Glomerular visceral epithelial cell (primary cell): ENCODE results near the gene REST.

Source experiments
- DNase-seq: peaks from one replicate; pipeline ENCODE4 v3.0.0-alpha.2; 2016; ENCODE audit errors: extremely low spot score

REST gene

DNA sequence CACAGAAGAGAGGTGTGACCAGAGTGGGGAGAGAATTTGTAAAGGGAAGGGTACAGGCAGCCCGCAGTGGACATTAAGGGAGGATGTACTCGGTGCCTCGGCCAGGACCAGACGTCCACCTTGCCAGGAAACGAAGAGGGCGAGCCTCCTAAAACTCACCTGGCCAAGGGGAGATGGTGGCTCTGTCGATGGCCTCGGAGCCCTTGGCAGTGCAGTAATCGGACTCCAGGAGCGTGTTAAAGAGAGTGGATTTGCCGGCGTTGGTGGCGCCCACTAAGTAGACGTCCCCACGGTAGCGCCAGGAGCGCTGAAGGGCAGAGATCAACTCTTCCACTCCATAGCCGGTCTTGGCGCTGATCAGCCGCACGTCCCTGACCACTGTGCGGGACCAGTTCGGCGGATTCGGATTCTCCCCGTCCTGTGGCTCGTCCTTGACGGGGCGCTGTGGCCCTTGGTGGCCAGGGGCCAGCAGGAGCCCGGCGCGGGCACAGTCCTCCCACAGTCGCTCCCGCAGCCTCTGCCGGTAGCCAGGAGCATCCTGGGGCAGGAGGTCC, 68.7 kb downstream of the REST start:
- DNase-seq, result peak; percentile 13

DNA sequence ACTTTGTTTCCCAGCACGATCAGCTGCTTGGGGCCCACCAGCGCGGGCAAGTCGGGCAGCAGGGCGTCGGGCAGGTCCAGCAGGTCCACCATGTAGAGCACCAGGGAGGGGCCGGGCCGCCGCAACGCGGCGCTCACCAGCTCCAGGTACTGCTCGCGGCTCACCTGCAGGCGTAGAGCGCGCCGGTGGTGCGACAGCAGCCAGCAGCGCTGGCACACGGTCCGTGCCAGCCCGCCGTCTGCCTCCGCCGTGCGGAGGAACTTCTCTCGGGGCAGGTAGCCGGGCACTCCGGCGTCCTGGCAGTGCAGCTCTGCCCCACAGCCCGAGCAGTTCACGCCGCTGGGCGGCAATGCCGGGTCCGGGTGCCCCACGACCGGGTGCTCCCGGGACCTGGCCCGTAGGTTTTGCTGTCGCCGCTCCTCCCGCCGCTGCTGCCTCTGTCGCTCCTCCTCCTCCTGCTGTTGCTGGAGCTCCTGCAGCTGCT, 69.2 kb downstream of the REST start:
- DNase-seq, result no peak

DNA sequence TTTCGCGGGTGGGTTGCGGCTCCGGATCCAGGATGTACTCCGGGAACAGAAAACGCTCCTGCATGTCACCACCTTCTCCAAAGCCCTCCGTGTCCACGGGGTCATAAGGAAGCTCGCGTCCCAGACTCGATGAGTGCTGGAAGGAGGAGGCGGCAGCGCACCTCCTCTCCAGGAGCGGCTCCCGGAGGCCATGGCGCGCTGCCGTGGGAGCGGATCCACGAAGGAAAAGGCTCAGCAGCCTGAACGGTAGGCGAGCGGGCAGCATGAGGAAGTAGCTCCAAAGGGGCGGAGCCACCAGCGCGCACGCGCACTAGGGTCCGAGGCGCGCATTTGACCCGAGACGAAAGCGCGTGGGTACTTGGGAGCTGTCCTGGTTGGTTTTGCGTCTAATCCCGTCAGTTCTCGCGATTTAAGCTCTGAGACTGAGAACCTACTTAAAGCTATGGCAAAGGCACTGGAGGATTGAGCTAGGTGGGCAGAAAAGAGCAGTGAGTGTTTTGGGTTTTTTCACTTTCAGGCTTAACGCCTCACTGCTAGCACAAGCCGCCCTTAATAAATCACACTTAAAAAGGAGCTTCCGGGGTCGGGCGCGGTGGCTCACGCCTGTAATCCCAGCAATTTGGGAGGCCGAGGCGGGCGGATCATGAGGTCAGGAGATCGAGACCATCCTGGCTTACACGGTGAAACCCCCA, 69.8 kb downstream of the REST start, which contains the start of gene NOA1:
Gene NOA1, minus strand, starts transcription at position 286 of the 692 bp plus-strand sequence. Its CDS starts 21 bp downstream, at position 265.
- peak; percentile 99 for DNase-seq

DNA sequence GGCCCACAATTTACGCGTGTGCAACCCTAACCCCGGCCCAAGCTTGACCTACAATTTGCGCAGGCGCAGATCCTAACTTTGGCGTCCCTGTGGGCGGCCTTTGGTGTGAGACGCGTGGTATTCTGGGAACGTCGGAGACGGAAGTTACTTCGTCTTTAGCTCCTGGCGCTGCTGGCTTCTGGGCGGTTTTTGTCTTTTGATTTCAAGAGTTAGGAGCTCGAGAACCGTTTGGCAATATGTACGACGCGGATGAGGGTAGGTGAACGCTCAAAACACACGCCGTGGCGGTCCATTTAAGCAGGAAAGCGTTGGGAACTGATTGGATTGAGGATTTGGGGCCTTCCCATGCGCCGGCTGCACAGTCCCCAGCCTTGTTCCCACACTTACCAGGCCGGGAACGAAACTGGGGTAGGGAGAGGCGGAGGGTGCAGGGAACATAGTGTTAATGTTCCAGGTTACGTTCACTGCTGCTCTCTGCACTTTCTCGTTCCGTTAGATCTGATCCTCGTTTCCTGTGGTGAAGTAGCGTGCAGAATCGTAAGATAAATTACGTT, 71.1 kb downstream of the REST start, which contains the start of gene POLR2B:
Gene POLR2B, plus strand, starts transcription at position 147 of the 554 bp plus-strand sequence. Its CDS starts 90 bp downstream, at position 237.
- peak; percentile 92 for DNase-seq

DNA sequence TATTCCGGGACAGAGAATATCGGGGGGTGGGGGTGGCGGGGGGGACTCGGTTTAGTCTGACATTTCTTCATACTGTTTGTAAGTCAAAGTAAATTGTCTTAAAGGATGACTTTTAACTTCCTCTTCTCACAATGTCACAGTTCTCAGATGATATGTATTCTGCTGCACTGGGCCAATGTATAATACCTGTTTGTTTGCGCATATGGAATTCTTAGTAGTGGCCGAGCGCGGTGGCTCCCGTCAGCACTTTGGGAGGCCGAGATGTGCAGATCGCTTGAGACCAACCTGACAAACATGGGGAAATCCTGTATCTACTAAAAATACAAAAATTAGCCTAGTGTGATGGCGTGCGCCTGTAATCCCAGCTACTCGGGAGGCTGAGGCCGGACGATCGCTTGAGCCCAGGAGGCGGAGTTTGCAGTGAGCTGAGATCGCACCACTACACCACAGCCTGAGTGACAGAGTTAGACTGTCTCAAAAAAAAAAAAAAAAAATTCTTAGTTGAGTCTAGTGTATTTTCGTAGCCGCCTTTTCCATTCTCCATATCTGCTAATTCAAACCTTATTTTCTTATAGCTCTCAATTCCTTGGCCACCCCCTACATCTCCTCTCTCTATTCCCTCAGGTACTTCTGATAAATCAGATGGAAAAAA, 71.8 kb downstream of the REST start:
- peak; percentile 47 for DNase-seq

DNA sequence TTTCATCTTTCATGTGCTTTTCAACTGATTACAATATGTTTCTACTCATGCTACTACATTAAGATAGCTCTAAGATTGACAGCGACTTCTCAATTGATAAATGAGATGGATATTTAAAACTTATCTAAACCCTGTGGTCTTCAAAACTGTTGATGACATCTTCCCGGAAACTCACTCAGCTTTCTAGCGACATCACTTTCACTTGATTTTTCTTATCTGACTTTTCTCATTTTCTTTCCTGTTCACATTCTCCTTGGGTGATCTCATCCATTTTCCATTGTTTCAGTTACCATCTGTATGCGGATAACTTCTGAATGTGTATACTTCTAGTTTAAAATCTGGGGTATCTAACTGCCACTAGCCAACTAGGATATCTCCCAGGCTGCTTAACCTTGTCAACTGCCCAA, 74.1 kb downstream of the REST start:
- DNase-seq, result peak; percentile 57

DNA sequence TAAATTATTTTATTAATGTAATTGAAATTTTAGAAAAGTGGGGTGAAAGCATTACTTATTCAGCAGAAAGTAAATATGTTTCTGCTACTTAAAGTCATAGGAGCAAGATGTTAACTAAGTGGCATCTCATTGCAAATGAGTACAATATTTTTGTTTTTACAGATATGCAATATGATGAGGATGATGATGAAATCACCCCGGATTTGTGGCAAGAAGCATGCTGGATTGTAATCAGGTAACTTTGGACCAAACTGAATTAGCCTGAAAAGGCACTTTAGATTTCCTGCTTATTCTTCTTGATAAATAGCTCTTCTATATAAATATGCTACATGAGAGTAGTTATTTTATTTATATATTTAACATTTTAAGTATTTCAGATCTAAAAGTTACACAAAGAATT, 78.5 kb downstream of the REST start:
- no peak for DNase-seq

DNA sequence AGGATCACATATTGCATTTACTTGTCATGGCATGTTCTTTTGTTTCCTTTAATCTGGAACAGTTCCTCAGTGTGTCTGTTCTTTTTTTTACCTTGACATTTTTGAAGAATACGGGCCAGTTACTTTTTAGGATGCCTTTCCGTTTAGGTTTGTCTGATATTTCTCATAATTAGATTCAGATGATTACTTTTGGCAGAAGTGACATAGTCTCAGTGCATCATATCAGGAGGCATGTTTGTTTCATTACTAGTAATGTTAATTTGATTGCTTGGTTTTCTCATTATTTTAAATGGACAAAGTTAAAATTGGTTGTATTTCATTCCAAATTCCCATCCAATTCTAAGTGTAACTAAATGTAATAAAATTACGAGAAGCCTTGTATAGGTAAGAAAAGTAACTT, 79.3 kb downstream of the REST start:
- DNase-seq, result no peak

DNA sequence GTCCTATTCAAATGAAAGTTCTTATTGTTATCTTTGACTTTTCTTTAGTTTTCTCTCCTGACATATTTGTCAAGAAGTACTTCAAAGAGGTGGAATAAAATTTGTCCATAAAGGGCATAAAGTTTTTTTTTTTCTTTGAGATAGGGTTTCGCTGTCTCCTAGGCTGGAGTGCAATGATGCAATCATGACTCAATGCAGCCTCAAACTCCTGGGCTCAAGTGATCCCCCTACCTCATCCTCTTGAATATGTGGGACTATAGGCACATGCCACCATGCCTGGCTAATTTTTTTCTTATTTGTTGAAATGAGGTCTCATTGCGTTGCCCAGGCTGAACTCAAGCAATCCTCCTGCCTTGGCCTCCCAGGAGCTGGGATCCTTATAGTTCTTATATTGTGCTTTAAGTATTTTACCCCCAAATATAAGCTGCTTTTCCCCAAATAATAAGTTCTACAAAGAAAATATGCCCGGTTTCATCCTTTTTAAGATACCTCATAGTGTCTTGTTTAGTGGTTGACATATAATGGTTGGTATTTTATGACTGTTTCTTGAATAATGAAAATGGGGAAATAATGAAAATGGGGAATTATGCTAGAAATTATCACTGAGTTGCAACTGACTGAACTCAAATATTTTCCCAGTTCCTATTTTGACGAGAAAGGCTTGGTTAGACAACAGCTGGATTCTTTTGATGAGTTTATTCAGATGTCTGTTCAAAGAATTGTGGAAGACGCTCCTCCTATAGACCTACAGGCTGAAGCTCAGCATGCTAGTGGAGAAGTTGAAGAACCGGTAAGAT, 82.6 kb downstream of the REST start:
- no peak for DNase-seq

DNA sequence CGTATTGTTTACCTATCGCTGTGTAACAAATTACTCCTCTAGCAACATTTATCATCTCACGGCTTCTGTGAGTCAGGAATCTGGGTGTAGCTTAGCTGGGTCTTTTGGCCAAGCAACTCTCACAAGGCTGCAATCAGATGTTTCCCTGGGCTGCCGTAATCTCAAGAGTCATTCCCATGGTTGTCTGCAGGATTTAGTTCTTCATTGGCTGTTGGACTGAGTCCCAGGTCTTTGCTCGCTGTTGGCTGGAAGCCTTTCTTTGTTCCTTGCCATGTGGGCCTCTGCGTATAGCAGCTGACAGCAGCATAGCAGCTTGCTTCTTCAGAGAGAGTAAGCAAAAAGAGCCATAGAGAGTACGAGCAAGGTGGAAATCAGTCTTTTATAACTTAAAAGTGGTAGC, 87.8 kb downstream of the REST start:
- no peak for DNase-seq

DNA sequence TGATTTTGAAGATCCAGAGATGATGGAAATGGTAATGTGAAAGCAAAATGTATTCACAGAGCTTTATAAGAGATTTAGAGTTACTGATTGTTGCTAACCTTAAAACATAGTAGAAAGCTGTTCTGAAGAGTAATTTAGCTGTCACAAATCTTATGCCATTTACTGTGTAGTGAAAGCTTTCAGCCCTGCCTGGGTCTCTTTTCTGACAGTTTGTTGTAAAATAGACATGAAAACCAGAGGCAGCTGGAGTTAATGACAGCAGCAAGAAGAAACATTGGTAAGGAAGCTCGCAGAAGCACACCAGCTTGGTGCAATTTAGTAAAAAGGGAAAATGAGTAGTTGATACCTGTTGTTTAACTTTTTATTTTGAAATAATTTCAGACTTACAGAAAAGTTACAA, 92.1 kb downstream of the REST start:
- no peak for DNase-seq

DNA sequence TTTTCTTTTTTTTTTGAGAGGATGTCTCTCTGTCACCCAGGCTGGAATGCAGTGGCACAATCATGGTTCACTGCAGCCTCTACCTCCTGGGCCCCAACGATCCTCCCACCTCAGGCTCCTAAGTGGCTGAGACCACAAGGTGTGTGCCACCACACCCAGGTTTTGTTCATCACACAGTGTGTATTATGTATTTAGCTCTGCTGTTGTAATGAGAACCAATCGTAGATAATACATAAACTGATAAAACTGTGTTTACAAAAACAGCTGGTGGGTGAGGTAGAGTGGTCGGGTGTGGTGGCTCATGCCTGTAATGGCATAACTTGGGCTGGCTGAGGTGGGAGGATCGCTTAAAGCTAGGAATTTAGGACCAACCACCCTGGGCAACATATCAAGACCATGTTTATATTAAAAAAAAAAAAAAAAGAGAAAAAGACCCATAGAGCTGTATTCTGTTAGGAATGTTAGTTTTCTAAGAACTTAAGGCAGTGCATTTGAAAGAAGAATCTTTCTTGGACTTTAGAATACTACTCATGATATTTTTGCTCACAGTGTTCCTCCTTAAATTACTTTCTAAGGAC, 105.9 kb downstream of the REST start:
- DNase-seq, result no peak
